Measurements from ENCODE around the gene NUMA1. TPM values are rescaled to one million over a fixed set of nuclear protein-coding genes. Genes with fewer than 3 reads are reported as not detected.

NUMA1 gene
- total and polyA plus RNA-seq, 2 of the 8 experiments (the other 6 are each of a cell fraction or from before 2014, with no cell fraction given), result 101 to 107 TPM

DNA sequence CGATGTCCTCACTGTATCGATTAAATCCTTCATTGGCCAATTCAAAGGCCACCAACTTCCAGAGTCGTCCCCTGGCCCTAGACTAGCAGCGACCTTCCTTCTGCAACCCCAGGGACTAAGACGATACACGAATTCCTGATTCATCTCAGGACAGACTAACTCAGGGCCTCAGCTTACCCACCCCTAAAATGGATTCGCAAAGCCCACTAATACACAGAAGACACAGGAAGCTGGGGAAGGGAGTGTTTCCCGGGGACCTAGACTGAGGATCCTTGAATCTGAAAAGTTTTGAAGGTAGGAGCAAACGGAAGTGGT lies 22.2 kb upstream of the NUMA1 start:
- peaks cover 2 to 16% of the 10 kb centered on the region in 2 experiments for H4K20me1 ChIP-seq (replicated peaks in 1 of 2; ENCODE audit: control insufficient read depth in 1 of 2, insufficient read depth in 2 of 2, low read length in 2 of 2)
- peaks cover 18 to 22% (median 20%) of the 10 kb centered on the region in 4 experiments for H3K36me3 ChIP-seq (ENCODE audit: control insufficient read depth in 2 of 4, insufficient read depth in 4 of 4, low read length in 3 of 4)
- H4K5ac ChIP-seq (ENCODE audit: insufficient read length, low read depth, low read length), result no peak overlapping the region
- H3K27ac ChIP-seq (ENCODE audit: low read depth, low read length), result peak overlapping the region; percentile 86
- TF ChIP-seq HDAC2 (IDR thresholded peaks at IDR 0.05; ENCODE audit: borderline replicate concordance in 1 of 2, low read depth in 2 of 2, low read length in 2 of 2), result peak in 1 of 2 experiments; percentile 57; a peak in 1 of 4 replicates
- no peak for TF ChIP-seq RBBP5 (IDR thresholded peaks at IDR 0.05; ENCODE audit: borderline replicate concordance, low read depth, low read length)
- TF ChIP-seq KDM1A (IDR thresholded peaks at IDR 0.05; ENCODE audit: borderline replicate concordance, low read length), result peak; percentile 61; the same call in 1 of the 2 replicates
- H3K23ac ChIP-seq (ENCODE audit: insufficient read length), result no peak overlapping the region
- peak overlapping the region; percentile 59 for H3K56ac ChIP-seq (replicated peaks; ENCODE audit: insufficient read length, low read depth, low read length)
- peak overlapping the region; percentile 38 for H4K91ac ChIP-seq (replicated peaks; ENCODE audit: insufficient read length, low read length)
- no peak overlapping the region for H2BK20ac ChIP-seq (ENCODE audit: low read length)
- no peak overlapping the region for H2BK12ac ChIP-seq (ENCODE audit: low read depth, low read length)
- peak overlapping the region; percentile 65; the same call in 1 of the 2 replicates for H2AK5ac ChIP-seq (ENCODE audit: low read depth, low read length)
- H3K27me3 ChIP-seq (replicated peaks in 1 of 4; ENCODE audit: control insufficient read depth in 3 of 4, extremely low read depth in 1 of 4, insufficient read depth in 3 of 4, low read length in 3 of 4), result no peaks in the 10 kb centered on the region
- POLR2A ChIA-PET (ENCODE audit: partially characterized antibody), result interaction anchor here (0.6 to 14.4 kb wide), 6 partner anchors 9 to 78 kb away, joined by 3 to 144 read pairs (median 22); partner anchors contain the start of genes ANAPC15 and LRRC51
- H4K8ac ChIP-seq (ENCODE audit: extremely low read depth, insufficient read depth, low read length), result peak overlapping the region; percentile 88; the same call in 1 of the 2 replicates
- DNase-seq (ENCODE audit: low read depth in 1 of 2, low spot score in 2 of 2) (no peak), FAIRE-seq (no peak)
- CTCF ChIA-PET (ENCODE audit: partially characterized antibody), result interaction anchor here (1.0 to 14.0 kb wide), 5 partner anchors 12 to 332 kb away, joined by 4 to 423 read pairs (median 6); partner anchors contain the start of gene CLPB
- H3K4me2 ChIP-seq (ENCODE audit: insufficient read depth in 1 of 2, low read depth in 2 of 2, low read length in 2 of 2), result peak overlapping the region; percentile 84 to 91
- no peaks in the 10 kb centered on the region for H3K9me3 ChIP-seq (ENCODE audit: insufficient read depth in 2 of 2, low read depth in 1 of 2, low read length in 1 of 2)
- H3K23me2 ChIP-seq (ENCODE audit: low read depth, low read length), result peaks cover 6% of the 10 kb centered on the region
- H2BK120ac ChIP-seq (replicated peaks; ENCODE audit: low read depth, low read length), result no peak overlapping the region
- 13% methylated on average over 9 of the region's 9 CpGs; no CpG with 5 or more reads in 1 of the 2 experiments for WGBS, 2 experiments (ENCODE audit: extremely low coverage in 1 of 2, insufficient coverage in 1 of 2, insufficient read length in 1 of 2, insufficient replicate concordance in 2 of 2, low coverage in 1 of 2, low lambda C conversion rate in 2 of 2, missing lambda C conversion rate in 1 of 2)
- peaks cover 3 to 14% (median 5%) of the 10 kb centered on the region in 4 experiments; a peak in 6 of 7 replicates for H3K4me1 ChIP-seq (replicated peaks in 1 of 4; ENCODE audit: control insufficient read depth in 3 of 4, insufficient read depth in 4 of 4, low read length in 3 of 4)
- peaks cover 10 to 34% of the 10 kb centered on the region in 2 experiments for H3K79me2 ChIP-seq (ENCODE audit: control insufficient read depth in 1 of 2, insufficient read depth in 2 of 2, low read length in 2 of 2)
- H3K79me1 ChIP-seq (ENCODE audit: low read depth, low read length), result peaks cover 13% of the 10 kb centered on the region
- peak overlapping the region; percentile 73; the same call in 1 of the 2 replicates for H2BK5ac ChIP-seq (ENCODE audit: low read depth, low read length)
- H3K4ac ChIP-seq (replicated peaks; ENCODE audit: insufficient read length, low read depth, low read length), result peak overlapping the region; percentile 9
- no peak overlapping the region for H2BK15ac ChIP-seq (ENCODE audit: low read length)
- H3K9ac ChIP-seq (replicated peaks in 1 of 4; ENCODE audit: extremely low read depth in 1 of 4, low read depth in 3 of 4, low read length in 3 of 4), result peak overlapping the region; percentile 88 to 98 (median 95)
- no peak overlapping the region for H2AFZ ChIP-seq (ENCODE audit: low read length)
- peak overlapping the region; percentile 95 to 98 (median 97) for H3K4me3 ChIP-seq (ENCODE audit: extremely low read depth in 1 of 4, insufficient read depth in 2 of 4, low read depth in 3 of 4, low read length in 4 of 4)
- peak overlapping the region; percentile 8 for H3K14ac ChIP-seq (ENCODE audit: insufficient read length)
- H3K18ac ChIP-seq (ENCODE audit: extremely low read depth, low read length), result peak overlapping the region; percentile 26; the same call in 1 of the 2 replicates
